A549 (cell line): ENCODE measurements around the gene TMTC2. TPM values are rescaled to one million over a fixed set of nuclear protein-coding genes. Genes with fewer than 3 reads are reported as not detected.

Source experiments
- ATAC-seq, 2 experiments: fragments of 200-7000 bp in 1 of 2; fragments of >200 bp in 1 of 2; cut with Nextera tagmentation in 1 of 2; cut with Tn5 transposase in 1 of 2; 3 replicates each; pipeline versions ENCODE4 v1.8.0 to v1.9.1; 2018 to 2020; ENCODE audit warnings: mild to moderate bottlenecking in 1 of 2, moderate library complexity in 1 of 2
- CTCF ChIA-PET: fragments of 300-600 bp; sonication (Branson Sonifier 250); formaldehyde crosslinking; extraction: SDS; loops from one replicate; lab custom pipeline; 2021; ENCODE audit warnings: antibody characterized with exemption, inconsistent platforms; lab: Yijun Ruan, JAX
- POLR2A ChIA-PET: fragments of 350-600 bp; formaldehyde crosslinking; extraction: SDS; loops from one replicate; lab custom pipeline; 2021; ENCODE audit warnings: antibody characterized with exemption, inconsistent platforms; lab: Yijun Ruan, JAX
- DNase-seq, 2 experiments: peaks; one replicate each; pipeline versions ENCODE4 v3.0.0 to v3.0.0-alpha.2; 2011 to 2016; ENCODE audit warnings: low read depth in 1 of 2, low spot score in 1 of 2
- FAIRE-seq: peaks from 2 replicates; lab custom pipeline; 2011; peaks lifted over from hg19 to GRCh38; lab: Jason Lieb, UNC
- H3K27ac ChIP-seq, 2 experiments: fragments of >200 bp; sonication (Bioruptor Twin); formaldehyde crosslinking; 3 replicates each; pipeline ENCODE4 v1.5.1; 2016 to 2017
- H3K4me1 ChIP-seq: fragments of >200 bp; sonication (Bioruptor Twin); formaldehyde crosslinking; 3 replicates; pipeline ENCODE4 v1.6.1; 2016
- H3K4me2 ChIP-seq: fragments of >200 bp; sonication (Bioruptor Twin); formaldehyde crosslinking; 3 replicates; pipeline ENCODE4 v1.6.1; 2016
- H3K4me3 ChIP-seq: fragments of >200 bp; sonication (Bioruptor Twin); formaldehyde crosslinking; 3 replicates; pipeline ENCODE4 v1.5.1; 2016
- H3K9me3 ChIP-seq: fragments of >200 bp; sonication (Bioruptor Twin); formaldehyde crosslinking; 3 replicates; pipeline ENCODE4 v1.6.1; 2016
- BCL3 ChIP-seq: fragments of >200 bp; sonication (Bioruptor Twin); formaldehyde crosslinking; IDR thresholded peaks from 3 replicates; pipeline ENCODE4 v1.6.1; 2016
- BHLHE40 ChIP-seq: IDR thresholded peaks from 2 replicates; pipeline ENCODE4 v1.6.1; 2012; ENCODE audit warnings: low read depth, low read length, inconsistent platforms
- CBX8 ChIP-seq: fragments of 200-600 bp; sonication (generic); IDR thresholded peaks from 2 replicates; pipeline ENCODE4 v1.6.1; 2016
- CEBPB ChIP-seq, 2 experiments: fragments of >200 bp in 1 of 2; sonication (Bioruptor Twin) in 1 of 2; formaldehyde crosslinking in 1 of 2; IDR thresholded peaks; 2 replicates each; pipeline ENCODE4 v1.6.1; 2012 to 2016
- CHD4 ChIP-seq: fragments of 200-600 bp; sonication (generic); IDR thresholded peaks from 2 replicates; pipeline ENCODE4 v1.6.1; 2016; ENCODE audit warnings: antibody characterized with exemption, mild to moderate bottlenecking, borderline replicate concordance
- EHMT2 ChIP-seq: fragments of 200-600 bp; sonication (generic); IDR thresholded peaks from 2 replicates; pipeline ENCODE4 v1.6.1; 2016; ENCODE audit warnings: antibody characterized with exemption, low read depth, mild to moderate bottlenecking, moderate library complexity
- ESRRA ChIP-seq: fragments of 150-350 bp; IDR thresholded peaks from 2 replicates; pipeline ENCODE4 v1.6.1; 2014; ENCODE audit warnings: mild to moderate bottlenecking, low read length, borderline replicate concordance
- HOXA7 ChIP-seq: fragments of 250-450 bp; sonication (Bioruptor Pico); IDR thresholded peaks from 2 replicates; pipeline ENCODE4 v1.5.0; 2020; ENCODE audit warnings: mild to moderate bottlenecking, moderate library complexity
- HOXB5 ChIP-seq: fragments of 250-450 bp; sonication (Bioruptor Pico); IDR thresholded peaks from 2 replicates; pipeline ENCODE4 v1.5.0; 2020; ENCODE audit warnings: mild to moderate bottlenecking, moderate library complexity
- MAFK ChIP-seq: fragments of 450-650 bp; IDR thresholded peaks from 2 replicates; pipeline ENCODE4 v1.6.1; 2014; ENCODE audit not compliant: partially characterized antibody
- MYC ChIP-seq: IDR thresholded peaks from 2 replicates; pipeline ENCODE4 v1.6.1; 2012; ENCODE audit warnings: mild to moderate bottlenecking, inconsistent platforms, low read length, improper control_type of control experiment, borderline replicate concordance
- NFE2L2 ChIP-seq: fragments of 150-350 bp; conservative IDR thresholded peaks from 2 replicates; pipeline ENCODE4 v1.6.1; 2014; ENCODE audit warnings: low read length
- NPAS2 ChIP-seq: fragments of 250-450 bp; sonication (Bioruptor Pico); IDR thresholded peaks from 2 replicates; pipeline ENCODE4 v1.8.0; 2022; ENCODE audit warnings: mild to moderate bottlenecking, moderate library complexity, borderline replicate concordance
- PBX3 ChIP-seq: IDR thresholded peaks from 2 replicates; pipeline ENCODE4 v1.6.1; 2012
- PHF8 ChIP-seq: fragments of 200-600 bp; sonication (generic); IDR thresholded peaks from 2 replicates; pipeline ENCODE4 v1.6.1; 2016; ENCODE audit warnings: low read depth, mild to moderate bottlenecking, antibody characterized with exemption, moderate library complexity, borderline replicate concordance
- RAD21 ChIP-seq, 2 experiments: fragments of >200 bp in 1 of 2; sonication (Bioruptor Twin) in 1 of 2; formaldehyde crosslinking in 1 of 2; IDR thresholded peaks in 1 of 2; conservative IDR thresholded peaks in 1 of 2; 2 replicates in 1 of 2; 3 replicates in 1 of 2; pipeline ENCODE4 v1.6.1; 2012 to 2018; ENCODE audit warnings: inconsistent platforms in 1 of 2
- SMC3 ChIP-seq: fragments of >200 bp; sonication (Bioruptor Twin); formaldehyde crosslinking; IDR thresholded peaks from 3 replicates; pipeline ENCODE4 v1.6.1; 2018; ENCODE audit warnings: inconsistent platforms
- TFCP2L1 ChIP-seq: fragments of 250-450 bp; sonication (Bioruptor Pico); IDR thresholded peaks from 2 replicates; pipeline ENCODE4 v1.5.0; 2021; ENCODE audit warnings: mild to moderate bottlenecking
- USF2 ChIP-seq: fragments of 450-650 bp; IDR thresholded peaks from 2 replicates; pipeline ENCODE4 v1.6.1; 2014; ENCODE audit warnings: antibody characterized with exemption
- ZFP36 ChIP-seq: fragments of 450-650 bp; IDR thresholded peaks from 2 replicates; pipeline ENCODE4 v1.6.1; 2014; ENCODE audit warnings: borderline replicate concordance; ENCODE audit not compliant: partially characterized antibody
- ZNF302 ChIP-seq: fragments of 250-450 bp; sonication (Bioruptor Pico); IDR thresholded peaks from 2 replicates; pipeline ENCODE4 v1.9.0; 2021; ENCODE audit warnings: inconsistent platforms, mild to moderate bottlenecking, moderate library complexity
- WGBS: methylation state at CpG from one replicate; pipeline ENCODE4 v1.1.6; 2017; ENCODE audit errors: missing lambda C conversion rate; 5-methylcytosine and 5-hydroxymethylcytosine counted together
- polyA plus RNA-seq, 4 experiments: library from polyadenylated mRNA; depleted of rRNA in 3 of 4; stranded (reverse); fragments of >200 nt; fragmentation: RNase III in 1 of 4; extraction: RNeasy Plus Mini Kit Qiagen cat#74134 plus additional on column Dnase treatment in 1 of 4; gene quantifications; 2 replicates in 3 of 4; 3 replicates in 1 of 4; pipeline ENCODE4 v1.2.3, GENCODE V29; 2011 to 2017

TMTC2 gene
- polyA plus RNA-seq, 2 of the 4 experiments (the other 2 are of a cell fraction), result 1.8 to 5.3 TPM

GRCh38 chr12:82660541-82661325 is 26.0 kb upstream of the TMTC2 start:
- CTCF ChIA-PET, result interaction anchor here (1.4 to 2.8 kb wide), 2 partner anchors 12 to 25 kb away, joined by 3 to 20 read pairs; no protein-coding TSS in a partner anchor
- TF ChIP-seq ZNF302, result no peak
- TF ChIP-seq CEBPB (IDR thresholded peaks at IDR 0.05), result no peak
- no peak for TF ChIP-seq PHF8

GRCh38 chr12:82663893-82664292 is 22.8 kb upstream of the TMTC2 start:
- 56% methylated on average over 7 of the region's 7 CpGs for WGBS
- CTCF ChIA-PET, result no interaction called here
- no peak overlapping the region for H3K4me2 ChIP-seq
- H3K4me3 ChIP-seq, result no peak overlapping the region
- POLR2A ChIA-PET, result no interaction called here
- no peak for ATAC-seq
- H3K4me1 ChIP-seq, result peaks cover 6% of the 10 kb centered on the region; the same call in 1 of the 3 replicates
- DNase-seq, result no peak
- H3K9me3 ChIP-seq, result no peaks in the 10 kb centered on the region
- TF ChIP-seq TFCP2L1 (CRISPR knock-in tag), result no peak
- no peak for TF ChIP-seq BHLHE40
- TF ChIP-seq MAFK, result no peak
- no peak for TF ChIP-seq PBX3
- no peak for TF ChIP-seq SMC3
- no peak for TF ChIP-seq HOXB5 (CRISPR knock-in tag)
- TF ChIP-seq EHMT2, result no peak
- no peak for TF ChIP-seq ZFP36
- TF ChIP-seq NFE2L2, result no peak
- TF ChIP-seq RAD21 (conservative IDR thresholded peaks at IDR 0.05 in 1 of 2, IDR thresholded peaks at IDR 0.05 in 1 of 2), result no peak
- no peak for TF ChIP-seq CBX8
- no peak for TF ChIP-seq CHD4
- TF ChIP-seq ZNF302, result no peak
- no peak for TF ChIP-seq ESRRA
- no peak for TF ChIP-seq USF2
- TF ChIP-seq HOXA7 (CRISPR knock-in tag), result no peak
- TF ChIP-seq NPAS2 (CRISPR knock-in tag), result no peak
- no peak for TF ChIP-seq BCL3
- no peak for TF ChIP-seq MYC
- H3K27ac ChIP-seq, result no peak overlapping the region
- no peak for FAIRE-seq

More at GRCh38 chr12:82660541-82661325, 26.0 kb upstream of the TMTC2 start:
- POLR2A ChIA-PET, result no interaction called here
- Histone ChIP-seq H3K4me1 (peaks cover 6% of the 10 kb centered on the region; the same call in 1 of the 3 replicates), H3K4me3 (no peak overlapping the region), H3K4me2 (no peak overlapping the region), H3K27ac (no peak overlapping the region), H3K9me3 (no peaks in the 10 kb centered on the region)
- no peak for DNase-seq
- no peak for FAIRE-seq
- WGBS, result 88% methylated on average over 3 of the region's 3 CpGs
- no peak for ATAC-seq
